Measurements from ENCODE around the gene NCBP3.
"Not testable (repeated sequence)": the region's sequence is repeated elsewhere in the genome, so short reads cannot be mapped to it uniquely, and the experiment has no call there.

NCBP3 gene

DNA sequence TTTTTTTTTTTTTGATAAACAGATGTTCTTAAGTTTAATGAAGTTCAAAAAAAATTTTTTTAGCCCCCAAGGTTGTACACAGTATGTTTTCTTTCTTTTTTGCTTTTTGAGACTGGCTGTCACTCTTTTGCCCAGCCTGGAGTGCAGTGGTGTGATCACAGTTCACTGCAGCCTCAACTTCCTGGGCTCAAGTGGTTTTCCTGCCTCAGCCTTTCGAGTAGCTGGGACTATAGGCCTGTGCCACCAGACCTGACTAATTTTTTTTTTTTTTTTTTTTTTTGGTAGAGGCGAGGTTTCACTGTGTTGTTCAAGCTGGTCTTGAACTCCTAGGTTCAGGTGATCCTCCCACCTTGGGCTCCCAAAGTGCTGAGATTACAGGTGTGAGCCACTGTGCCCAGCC, 57.8 kb downstream of the NCBP3 start:
- TF ChIP-seq EZH2 (optimal IDR thresholded peaks at IDR 0.05; ENCODE audit: low read depth, low read length) (no peak), EZH2phosphoT487 (IDR thresholded peaks at IDR 0.05; ENCODE audit: low read length) (no peak)
- TF ChIP-seq, protein P1, sequence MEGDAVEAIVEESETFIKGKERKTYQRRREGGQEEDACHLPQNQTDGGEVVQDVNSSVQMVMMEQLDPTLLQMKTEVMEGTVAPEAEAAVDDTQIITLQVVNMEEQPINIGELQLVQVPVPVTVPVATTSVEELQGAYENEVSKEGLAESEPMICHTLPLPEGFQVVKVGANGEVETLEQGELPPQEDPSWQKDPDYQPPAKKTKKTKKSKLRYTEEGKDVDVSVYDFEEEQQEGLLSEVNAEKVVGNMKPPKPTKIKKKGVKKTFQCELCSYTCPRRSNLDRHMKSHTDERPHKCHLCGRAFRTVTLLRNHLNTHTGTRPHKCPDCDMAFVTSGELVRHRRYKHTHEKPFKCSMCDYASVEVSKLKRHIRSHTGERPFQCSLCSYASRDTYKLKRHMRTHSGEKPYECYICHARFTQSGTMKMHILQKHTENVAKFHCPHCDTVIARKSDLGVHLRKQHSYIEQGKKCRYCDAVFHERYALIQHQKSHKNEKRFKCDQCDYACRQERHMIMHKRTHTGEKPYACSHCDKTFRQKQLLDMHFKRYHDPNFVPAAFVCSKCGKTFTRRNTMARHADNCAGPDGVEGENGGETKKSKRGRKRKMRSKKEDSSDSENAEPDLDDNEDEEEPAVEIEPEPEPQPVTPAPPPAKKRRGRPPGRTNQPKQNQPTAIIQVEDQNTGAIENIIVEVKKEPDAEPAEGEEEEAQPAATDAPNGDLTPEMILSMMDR (IDR thresholded peaks at IDR 0.05; ENCODE audit: low read length), result no peak
- DNase-seq, result peak; percentile 84

DNA sequence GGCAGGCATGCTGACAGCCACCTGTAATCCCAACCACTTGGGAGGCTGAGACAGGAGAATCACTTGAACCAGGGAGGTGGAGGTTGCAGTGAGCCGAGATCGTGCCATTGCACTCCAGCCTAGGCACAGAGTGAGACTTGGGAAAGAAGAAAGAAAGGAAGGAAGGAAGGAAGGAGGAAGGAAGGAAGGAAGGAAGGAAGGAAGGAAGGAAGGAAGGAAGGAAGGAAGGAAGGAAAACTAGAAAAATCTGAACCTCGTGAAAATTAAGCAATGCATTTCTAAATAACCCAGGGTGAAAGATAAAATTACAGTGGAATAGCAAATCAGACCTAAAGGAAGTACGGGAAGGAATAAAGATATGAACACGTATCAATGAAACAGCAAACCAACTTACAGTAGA, 60.7 kb downstream of the NCBP3 start:
- DNase-seq; H4K20me1 ChIP-seq (ENCODE audit: insufficient read depth, low read length); H2AFZ ChIP-seq (ENCODE audit: low read length); H3K9me3 ChIP-seq (replicated peaks; ENCODE audit: insufficient read depth, low read length); H3K36me3 ChIP-seq (replicated peaks; ENCODE audit: insufficient read depth, low read length); H3K4me3 ChIP-seq (ENCODE audit: low read length); H3K4me2 ChIP-seq (ENCODE audit: low read depth, low read length); H3K79me2 ChIP-seq (ENCODE audit: low read length); H3K9me2 ChIP-seq (replicated peaks; ENCODE audit: insufficient read depth, low read length); H3K27ac ChIP-seq (ENCODE audit: low read length); H3F3A ChIP-seq (ENCODE audit: insufficient read depth, low read length); H3K4me1 ChIP-seq (ENCODE audit: low read length); H3K9ac ChIP-seq (ENCODE audit: low read length); H3K27me3 ChIP-seq (replicated peaks; ENCODE audit: insufficient read depth, low read length): not testable (repeated sequence)

More for the DNA sequence above, 57.8 kb downstream of the NCBP3 start:
- Histone ChIP-seq H3K27me3 (replicated peaks; ENCODE audit: insufficient read depth, low read length) (no peaks in the 10 kb centered on the region), H4K20me1 (ENCODE audit: insufficient read depth, low read length) (no peaks in the 10 kb centered on the region), H3K9ac (ENCODE audit: low read length) (no peak overlapping the region), H3K4me2 (ENCODE audit: low read depth, low read length) (no peak overlapping the region), H3K4me3 (ENCODE audit: low read length) (no peak overlapping the region), H3K4me1 (ENCODE audit: low read length) (no peaks in the 10 kb centered on the region), H3F3A (ENCODE audit: insufficient read depth, low read length) (no peaks in the 10 kb centered on the region; the same call in 1 of the 2 replicates), H2AFZ (ENCODE audit: low read length) (no peak overlapping the region), H3K36me3 (replicated peaks; ENCODE audit: insufficient read depth, low read length) (no peaks in the 10 kb centered on the region), H3K79me2 (ENCODE audit: low read length) (no peaks in the 10 kb centered on the region), H3K9me3 (replicated peaks; ENCODE audit: insufficient read depth, low read length) (no peaks in the 10 kb centered on the region), H3K9me2 (replicated peaks; ENCODE audit: insufficient read depth, low read length) (no peaks in the 10 kb centered on the region), H3K27ac (ENCODE audit: low read length) (peak overlapping the region; percentile 29; the same call in 1 of the 2 replicates)

DNA sequence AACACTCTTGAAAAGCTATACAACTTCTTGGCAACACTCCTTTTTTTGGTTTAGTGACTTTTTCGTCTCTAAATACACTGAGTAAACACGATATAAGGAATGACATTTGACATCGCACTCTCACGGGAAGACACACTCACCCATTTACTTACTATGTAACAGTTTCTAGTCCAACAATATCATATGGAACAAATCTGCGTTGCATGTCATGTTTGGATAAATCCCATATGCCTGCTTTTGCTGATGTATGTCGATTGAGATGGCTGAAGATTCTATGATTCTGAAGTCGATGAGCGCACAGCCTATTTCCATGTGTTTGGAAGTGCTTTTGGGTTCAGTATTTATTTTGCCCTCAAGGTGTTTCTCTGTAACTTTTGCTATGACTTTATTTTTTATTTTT, 63.3 kb downstream of the NCBP3 start:
- Histone ChIP-seq H3K4me1 (ENCODE audit: low read length) (no peaks in the 10 kb centered on the region), H2AFZ (ENCODE audit: low read length) (no peak overlapping the region), H3K4me2 (ENCODE audit: low read depth, low read length) (no peak overlapping the region), H3F3A (ENCODE audit: insufficient read depth, low read length) (no peaks in the 10 kb centered on the region), H4K20me1 (ENCODE audit: insufficient read depth, low read length) (no peaks in the 10 kb centered on the region), H3K9me3 (replicated peaks; ENCODE audit: insufficient read depth, low read length) (no peaks in the 10 kb centered on the region), H3K27ac (ENCODE audit: low read length) (no peak overlapping the region), H3K79me2 (ENCODE audit: low read length) (no peaks in the 10 kb centered on the region), H3K9ac (ENCODE audit: low read length) (no peak overlapping the region), H3K4me3 (ENCODE audit: low read length) (no peak overlapping the region), H3K27me3 (replicated peaks; ENCODE audit: insufficient read depth, low read length) (no peaks in the 10 kb centered on the region), H3K9me2 (replicated peaks; ENCODE audit: insufficient read depth, low read length) (no peaks in the 10 kb centered on the region), H3K36me3 (replicated peaks; ENCODE audit: insufficient read depth, low read length) (no peaks in the 10 kb centered on the region)
- DNase-seq, result no peak
- TF ChIP-seq EZH2phosphoT487 (IDR thresholded peaks at IDR 0.05; ENCODE audit: low read length), result no peak
- TF ChIP-seq, protein P1 (IDR thresholded peaks at IDR 0.05; ENCODE audit: low read length), result no peak

DNA sequence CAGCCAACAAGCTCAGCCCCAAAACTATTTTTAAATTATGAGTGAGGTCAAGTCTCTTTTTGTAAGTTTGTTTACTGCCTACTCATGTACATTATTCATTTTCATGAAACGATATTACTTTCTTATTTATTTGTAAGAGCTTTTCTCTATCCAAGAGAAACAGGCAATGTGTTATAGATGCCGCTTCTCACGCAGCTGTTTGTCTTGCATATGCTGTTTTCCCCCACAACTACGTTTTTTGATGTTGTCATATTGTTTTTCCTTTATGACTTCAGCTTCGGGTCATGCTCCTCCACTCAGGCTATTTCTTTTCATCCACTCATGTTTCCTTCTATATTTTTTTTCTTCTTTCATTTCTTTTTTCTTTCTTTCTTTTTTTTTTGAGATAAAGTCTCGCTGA, 65.1 kb downstream of the NCBP3 start:
- Histone ChIP-seq H3K9ac (ENCODE audit: low read length) (no peak overlapping the region), H3F3A (ENCODE audit: insufficient read depth, low read length) (no peaks in the 10 kb centered on the region), H3K9me2 (replicated peaks; ENCODE audit: insufficient read depth, low read length) (no peaks in the 10 kb centered on the region), H3K9me3 (replicated peaks; ENCODE audit: insufficient read depth, low read length) (no peaks in the 10 kb centered on the region), H2AFZ (ENCODE audit: low read length) (no peak overlapping the region), H3K4me3 (ENCODE audit: low read length) (no peak overlapping the region), H3K79me2 (ENCODE audit: low read length) (no peaks in the 10 kb centered on the region), H3K27ac (ENCODE audit: low read length) (no peak overlapping the region), H3K4me2 (ENCODE audit: low read depth, low read length) (no peak overlapping the region), H3K36me3 (replicated peaks; ENCODE audit: insufficient read depth, low read length) (no peaks in the 10 kb centered on the region), H3K27me3 (replicated peaks; ENCODE audit: insufficient read depth, low read length) (no peaks in the 10 kb centered on the region), H4K20me1 (ENCODE audit: insufficient read depth, low read length) (no peaks in the 10 kb centered on the region), H3K4me1 (ENCODE audit: low read length) (no peaks in the 10 kb centered on the region)
- no peak for TF ChIP-seq EZH2 (optimal IDR thresholded peaks at IDR 0.05; ENCODE audit: low read depth, low read length)
- TF ChIP-seq, protein P1 (IDR thresholded peaks at IDR 0.05; ENCODE audit: low read length), result no peak
- no peak for TF ChIP-seq EZH2phosphoT487 (IDR thresholded peaks at IDR 0.05; ENCODE audit: low read length)
- DNase-seq, result no peak

Data from MM.1S (cell line).